Liver (tissue), 10 donors: ENCODE data around the gene HOXA5. TPM values are rescaled to one million over a fixed set of nuclear protein-coding genes. Genes with fewer than 3 reads are reported as not detected.

Source experiments
- DNase-seq: peaks from one replicate; pipeline ENCODE4 v3.0.0-alpha.2; 2017; ENCODE audit warnings: low spot score
- H3K27ac ChIP-seq, 2 donors: one replicate each; pipeline ENCODE4 v1.7.0; 2013; ENCODE audit warnings: inconsistent platforms in 2 of 2, low read length in 2 of 2, control low read depth in 1 of 2, low read depth in 1 of 2, mild to moderate bottlenecking in 1 of 2
- H3K27me3 ChIP-seq, 4 donors: one replicate each; pipeline versions ENCODE4 v1.6.1 to v1.7.0; 2013; ENCODE audit warnings: low read length in 3 of 4, inconsistent platforms in 1 of 4, mild to moderate bottlenecking in 1 of 4, moderate library complexity in 1 of 4; ENCODE audit not compliant: control insufficient read depth in 4 of 4, insufficient read depth in 4 of 4
- H3K36me3 ChIP-seq, 4 donors: one replicate each; pipeline versions ENCODE4 v1.6.1 to v1.7.0; 2013; ENCODE audit warnings: low read length in 3 of 4, mild to moderate bottlenecking in 3 of 4, low read depth in 1 of 4, moderate library complexity in 1 of 4; ENCODE audit not compliant: control insufficient read depth in 4 of 4, insufficient read depth in 3 of 4
- H3K4me1 ChIP-seq, 4 donors: one replicate each; pipeline versions ENCODE4 v1.6.1 to v1.7.0; 2013; ENCODE audit warnings: low read length in 3 of 4, mild to moderate bottlenecking in 3 of 4, moderate library complexity in 1 of 4; ENCODE audit not compliant: control insufficient read depth in 4 of 4, insufficient read depth in 4 of 4
- H3K4me3 ChIP-seq, 3 donors: one replicate each; pipeline versions ENCODE4 v1.6.1 to v1.7.0; 2013; ENCODE audit warnings: low read length in 3 of 3, control low read depth in 1 of 3, low read depth in 1 of 3, mild to moderate bottlenecking in 1 of 3
- H3K9ac ChIP-seq, 2 donors: one replicate each; pipeline ENCODE4 v1.7.0; 2013; ENCODE audit warnings: low read length in 2 of 2, mild to moderate bottlenecking in 2 of 2, moderate library complexity in 2 of 2, control low read depth in 1 of 2, low read depth in 1 of 2
- H3K9me3 ChIP-seq, 4 donors: one replicate each; pipeline versions ENCODE4 v1.6.1 to v1.7.0; 2013; ENCODE audit warnings: low read length in 3 of 4; ENCODE audit not compliant: control insufficient read depth in 4 of 4
- CTCF ChIP-seq: fragments of 150-350 bp; IDR thresholded peaks from 2 replicates; pipeline ENCODE4 v1.5.1; 2017; ENCODE audit warnings: improper control_type of control experiment, low read depth, low read length; ENCODE audit not compliant: missing input control
- EGR1 ChIP-seq, 2 donors: IDR thresholded peaks; 2 replicates each; pipeline ENCODE4 v1.6.1; 2016 to 2018; ENCODE audit warnings: antibody characterized with exemption in 2 of 2, low read depth in 2 of 2
- FOXA1 ChIP-seq: IDR thresholded peaks from 2 replicates; pipeline ENCODE4 v1.6.1; 2016; ENCODE audit warnings: antibody characterized with exemption
- GABPA ChIP-seq, 2 donors: IDR thresholded peaks in 1 of 2; conservative IDR thresholded peaks in 1 of 2; 2 replicates each; pipeline ENCODE4 v1.6.1; 2016; ENCODE audit warnings: antibody characterized with exemption in 2 of 2, mild to moderate bottlenecking in 1 of 2, moderate library complexity in 1 of 2
- HNF4A ChIP-seq, 2 donors: conservative IDR thresholded peaks; 2 replicates each; pipeline ENCODE4 v1.6.1; 2016; ENCODE audit warnings: antibody characterized with exemption in 2 of 2, mild to moderate bottlenecking in 2 of 2
- HNF4G ChIP-seq: IDR thresholded peaks from 2 replicates; pipeline ENCODE4 v1.6.1; 2016; ENCODE audit warnings: antibody characterized with exemption
- JUND ChIP-seq, 2 donors: IDR thresholded peaks; 2 replicates each; pipeline ENCODE4 v1.6.1; 2016; ENCODE audit warnings: antibody characterized with exemption in 2 of 2
- RAD21 ChIP-seq, 2 donors: IDR thresholded peaks; 2 replicates each; pipeline ENCODE4 v1.6.1; 2016; ENCODE audit warnings: antibody characterized with exemption in 2 of 2, mild to moderate bottlenecking in 2 of 2
- RXRA ChIP-seq, 2 donors: IDR thresholded peaks; 2 replicates each; pipeline ENCODE4 v1.6.1; 2017 to 2018; ENCODE audit warnings: antibody characterized with exemption in 2 of 2, mild to moderate bottlenecking in 1 of 2
- SP1 ChIP-seq: IDR thresholded peaks from 2 replicates; pipeline ENCODE4 v1.6.1; 2018; ENCODE audit warnings: antibody characterized with exemption, mild to moderate bottlenecking
- TAF1 ChIP-seq: conservative IDR thresholded peaks from 2 replicates; pipeline ENCODE4 v1.6.1; 2016; ENCODE audit warnings: antibody characterized with exemption, mild to moderate bottlenecking
- YY1 ChIP-seq: IDR thresholded peaks from 2 replicates; pipeline ENCODE4 v1.6.1; 2016; ENCODE audit warnings: antibody characterized with exemption, mild to moderate bottlenecking
- WGBS: extraction: QIAGEN DNeasy Blood & Tissue Kit; methylation state at CpG from one replicate; pipeline ENCODE4 v1.1.7; 2013; 5-methylcytosine and 5-hydroxymethylcytosine counted together
- polyA plus RNA-seq, 2 donors: library from polyadenylated mRNA; stranded (reverse) in 1 of 2; unstranded in 1 of 2; fragments of 200-250 nt in 1 of 2; fragments of >200 nt in 1 of 2; fragmentation: Nextera tagmentation in 1 of 2; extraction: Ambion mirVana in 1 of 2; gene quantifications; one replicate each; pipeline versions ENCODE4 v1.2.1 to v1.2.3, GENCODE V29; 2013 to 2015
- small RNA-seq: library from RNA; depleted of rRNA; stranded (forward); fragments of <200 nt; gene quantifications from one replicate; pipeline ENCODE3, GENCODE V24; 2014
- total RNA-seq, 2 donors: library from RNA; depleted of rRNA; stranded (reverse); fragments of >200 nt; gene quantifications; one replicate each; pipeline ENCODE4 v1.2.3, GENCODE V29; 2014
- TF ChIP-seq, protein P1 (sequence below): IDR thresholded peaks from 2 replicates; pipeline ENCODE4 v1.6.1; 2016; ENCODE audit warnings: antibody characterized with exemption, mild to moderate bottlenecking
- TF ChIP-seq, protein P2 (sequence below): IDR thresholded peaks from 2 replicates; pipeline ENCODE4 v1.6.1; 2016; ENCODE audit warnings: antibody characterized with exemption
- TF ChIP-seq, protein P3 (sequence below): IDR thresholded peaks from 2 replicates; pipeline ENCODE4 v1.6.1; 2016; ENCODE audit warnings: antibody characterized with exemption
- donor health status: healthy.
- donor health status: healthy.
- donor health status: healthy.
- donor health status: healthy.
- donor health status: healthy.

Gene HOXA5
- total and polyA plus RNA-seq, 4 donors, result 0.40 to 2.1 (median 0.66) TPM

GRCh38 chr7:27091105-27091504 is 52.4 kb downstream of the HOXA5 start:
- H3K4me1 ChIP-seq, result peaks cover 0 to 4% (median 2%) of the 10 kb centered on the region in 4 donors
- 21% methylated on average over 3 of the region's 3 CpGs for WGBS
- peaks cover 0 to 4% (median 0%) of the 10 kb centered on the region in 4 donors for H3K9me3 ChIP-seq
- no peak overlapping the region for H3K4me3 ChIP-seq
- H3K9ac ChIP-seq, result no peak overlapping the region
- no peak for DNase-seq
- peaks cover 4 to 32% (median 12%) of the 10 kb centered on the region in 4 donors for H3K27me3 ChIP-seq
- H3K36me3 ChIP-seq, result no peaks in the 10 kb centered on the region
- H3K27ac ChIP-seq, result no peak overlapping the region
- no peak for TF ChIP-seq RAD21 (IDR thresholded peaks at IDR 0.05)
- TF ChIP-seq YY1, result no peak
- TF ChIP-seq EGR1 (IDR thresholded peaks at IDR 0.05; ENCODE audit: low read depth in 2 of 2), result no peak
- TF ChIP-seq, protein P1, sequence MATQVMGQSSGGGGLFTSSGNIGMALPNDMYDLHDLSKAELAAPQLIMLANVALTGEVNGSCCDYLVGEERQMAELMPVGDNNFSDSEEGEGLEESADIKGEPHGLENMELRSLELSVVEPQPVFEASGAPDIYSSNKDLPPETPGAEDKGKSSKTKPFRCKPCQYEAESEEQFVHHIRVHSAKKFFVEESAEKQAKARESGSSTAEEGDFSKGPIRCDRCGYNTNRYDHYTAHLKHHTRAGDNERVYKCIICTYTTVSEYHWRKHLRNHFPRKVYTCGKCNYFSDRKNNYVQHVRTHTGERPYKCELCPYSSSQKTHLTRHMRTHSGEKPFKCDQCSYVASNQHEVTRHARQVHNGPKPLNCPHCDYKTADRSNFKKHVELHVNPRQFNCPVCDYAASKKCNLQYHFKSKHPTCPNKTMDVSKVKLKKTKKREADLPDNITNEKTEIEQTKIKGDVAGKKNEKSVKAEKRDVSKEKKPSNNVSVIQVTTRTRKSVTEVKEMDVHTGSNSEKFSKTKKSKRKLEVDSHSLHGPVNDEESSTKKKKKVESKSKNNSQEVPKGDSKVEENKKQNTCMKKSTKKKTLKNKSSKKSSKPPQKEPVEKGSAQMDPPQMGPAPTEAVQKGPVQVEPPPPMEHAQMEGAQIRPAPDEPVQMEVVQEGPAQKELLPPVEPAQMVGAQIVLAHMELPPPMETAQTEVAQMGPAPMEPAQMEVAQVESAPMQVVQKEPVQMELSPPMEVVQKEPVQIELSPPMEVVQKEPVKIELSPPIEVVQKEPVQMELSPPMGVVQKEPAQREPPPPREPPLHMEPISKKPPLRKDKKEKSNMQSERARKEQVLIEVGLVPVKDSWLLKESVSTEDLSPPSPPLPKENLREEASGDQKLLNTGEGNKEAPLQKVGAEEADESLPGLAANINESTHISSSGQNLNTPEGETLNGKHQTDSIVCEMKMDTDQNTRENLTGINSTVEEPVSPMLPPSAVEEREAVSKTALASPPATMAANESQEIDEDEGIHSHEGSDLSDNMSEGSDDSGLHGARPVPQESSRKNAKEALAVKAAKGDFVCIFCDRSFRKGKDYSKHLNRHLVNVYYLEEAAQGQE, result no peak
- no peak for TF ChIP-seq HNF4A (conservative IDR thresholded peaks at IDR 0.05)
- TF ChIP-seq CTCF, result no peak
- TF ChIP-seq SP1, result no peak
- no peak for TF ChIP-seq FOXA1
- TF ChIP-seq JUND (IDR thresholded peaks at IDR 0.05), result no peak
- TF ChIP-seq, protein P2, sequence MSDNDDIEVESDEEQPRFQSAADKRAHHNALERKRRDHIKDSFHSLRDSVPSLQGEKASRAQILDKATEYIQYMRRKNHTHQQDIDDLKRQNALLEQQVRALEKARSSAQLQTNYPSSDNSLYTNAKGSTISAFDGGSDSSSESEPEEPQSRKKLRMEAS, result no peak
- TF ChIP-seq HNF4G, result no peak
- no peak for TF ChIP-seq RXRA (IDR thresholded peaks at IDR 0.05)
- TF ChIP-seq GABPA (IDR thresholded peaks at IDR 0.05 in 1 of 2, conservative IDR thresholded peaks at IDR 0.05 in 1 of 2), result no peak
- TF ChIP-seq TAF1, result no peak
- TF ChIP-seq, protein P3, sequence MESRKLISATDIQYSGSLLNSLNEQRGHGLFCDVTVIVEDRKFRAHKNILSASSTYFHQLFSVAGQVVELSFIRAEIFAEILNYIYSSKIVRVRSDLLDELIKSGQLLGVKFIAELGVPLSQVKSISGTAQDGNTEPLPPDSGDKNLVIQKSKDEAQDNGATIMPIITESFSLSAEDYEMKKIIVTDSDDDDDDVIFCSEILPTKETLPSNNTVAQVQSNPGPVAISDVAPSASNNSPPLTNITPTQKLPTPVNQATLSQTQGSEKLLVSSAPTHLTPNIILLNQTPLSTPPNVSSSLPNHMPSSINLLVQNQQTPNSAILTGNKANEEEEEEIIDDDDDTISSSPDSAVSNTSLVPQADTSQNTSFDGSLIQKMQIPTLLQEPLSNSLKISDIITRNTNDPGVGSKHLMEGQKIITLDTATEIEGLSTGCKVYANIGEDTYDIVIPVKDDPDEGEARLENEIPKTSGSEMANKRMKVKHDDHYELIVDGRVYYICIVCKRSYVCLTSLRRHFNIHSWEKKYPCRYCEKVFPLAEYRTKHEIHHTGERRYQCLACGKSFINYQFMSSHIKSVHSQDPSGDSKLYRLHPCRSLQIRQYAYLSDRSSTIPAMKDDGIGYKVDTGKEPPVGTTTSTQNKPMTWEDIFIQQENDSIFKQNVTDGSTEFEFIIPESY, result no peak

Small RNA genes within 50 kb of the gene (small RNA-seq; reads per million reads assigned to genes)
- gene AC004080.5 (not detected), gene RF01977 (not detected), gene RF02140 (not detected), gene RF02141 (not detected)

Other genes starting within 250 kb of the HOXA5 start
- under 1 TPM; 0.08 to 0.28 TPM for gene HOXA1, start 47.7 kb downstream of the HOXA5 start, total RNA-seq
- under 1 TPM; 0.17 to 0.25 TPM for gene HOXA1, start 47.7 kb downstream of the HOXA5 start, polyA plus RNA-seq
- under 1 TPM; 0.05 to 0.08 TPM for gene HOXA2, start 41.0 kb downstream of the HOXA5 start, total RNA-seq
- gene HOXA2, start 41.0 kb downstream of the HOXA5 start, polyA plus RNA-seq, result under 1 TPM; 0.08 to 0.13 TPM
- gene HOXA4, start 12.9 kb downstream of the HOXA5 start, total RNA-seq, result under 1 TPM; 0.17 to 0.28 TPM
- gene HOXA4, start 12.9 kb downstream of the HOXA5 start, polyA plus RNA-seq, result 1 to 10 TPM in 1 of 2 donors, under 1 TPM in 1; 0.32 to 1.1 TPM
- gene HOXA6, start 4.1 kb upstream of the HOXA5 start, total RNA-seq, result under 1 TPM in 1 of 2 donors, not detected in 1; 0.23 TPM
- gene HOXA6, start 4.1 kb upstream of the HOXA5 start, polyA plus RNA-seq, result not detected
- gene HOXA3, start 8.9 kb upstream of the HOXA5 start, total RNA-seq, result under 1 TPM; 0.17 to 0.28 TPM
- under 1 TPM; 0.11 to 0.23 TPM for gene HOXA3, start 8.9 kb upstream of the HOXA5 start, polyA plus RNA-seq
- under 1 TPM; under 0.01 to 0.05 TPM for gene HOXA7, start 13.0 kb upstream of the HOXA5 start, total RNA-seq
- gene HOXA7, start 13.0 kb upstream of the HOXA5 start, polyA plus RNA-seq, result not detected
- gene HOXA9, start 21.9 kb upstream of the HOXA5 start, total RNA-seq, result under 1 TPM in 1 of 2 donors, not detected in 1; 0.70 TPM
- under 1 TPM in 1 of 2 donors, not detected in 1; 0.02 TPM for gene HOXA9, start 21.9 kb upstream of the HOXA5 start, polyA plus RNA-seq
- gene HOXA10, start 30.6 kb upstream of the HOXA5 start, total RNA-seq, result under 1 TPM; 0.08 to 0.70 TPM
- under 1 TPM; 0.03 to 0.17 TPM for gene HOXA10, start 30.6 kb upstream of the HOXA5 start, polyA plus RNA-seq
- gene HOXA11, start 41.6 kb upstream of the HOXA5 start, total RNA-seq, result not detected
- not detected for gene HOXA11, start 41.6 kb upstream of the HOXA5 start, polyA plus RNA-seq
- gene HOXA13, start 56.4 kb upstream of the HOXA5 start, total RNA-seq, result not detected
- gene HOXA13, start 56.4 kb upstream of the HOXA5 start, polyA plus RNA-seq, result under 1 TPM in 1 of 2 donors, not detected in 1; 0.02 TPM
- gene EVX1, start 99.1 kb upstream of the HOXA5 start, total RNA-seq, result not detected
- not detected for gene EVX1, start 99.1 kb upstream of the HOXA5 start, polyA plus RNA-seq